Measurements from ENCODE around the gene SPATA32.

Gene SPATA32

DNA sequence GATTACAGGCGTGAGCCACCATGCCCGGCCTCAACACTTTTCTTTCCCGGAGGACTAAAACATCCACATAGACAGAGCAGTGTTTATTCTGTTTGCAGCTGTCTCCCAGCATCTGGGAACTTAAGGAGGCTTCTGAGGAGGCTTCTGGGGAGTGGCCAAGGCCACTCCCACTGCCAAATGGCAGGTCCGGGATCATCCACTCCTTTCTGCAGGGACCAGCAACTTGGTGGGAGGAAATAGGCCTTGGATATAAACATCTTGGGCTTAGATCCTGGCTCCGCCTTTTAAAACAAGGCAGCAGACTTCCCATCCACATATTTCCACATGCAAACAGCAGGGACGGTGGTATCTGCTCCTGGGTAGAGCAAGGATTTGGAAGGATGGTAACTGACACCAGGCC lies 14.1 kb upstream of the SPATA32 start:
- no peak overlapping the region for H2AK5ac ChIP-seq (ENCODE audit: low read depth, low read length)
- H2BK12ac ChIP-seq (ENCODE audit: low read length), result no peak overlapping the region
- H3K36me3 ChIP-seq (replicated peaks in 1 of 2; ENCODE audit: control insufficient read depth in 2 of 2, insufficient read depth in 2 of 2, low read length in 2 of 2), result peaks cover 13 to 40% of the 10 kb centered on the region in 2 donors
- no peak overlapping the region for H4K91ac ChIP-seq (ENCODE audit: low read depth, low read length, poor library complexity)
- DNase-seq (ENCODE audit: low spot score), result no peak
- no peak overlapping the region for H3K4ac ChIP-seq (ENCODE audit: low read length)
- no peak overlapping the region for H2BK120ac ChIP-seq (ENCODE audit: low read depth, low read length)
- no peaks in the 10 kb centered on the region for H3K79me1 ChIP-seq (ENCODE audit: low read depth, low read length)
- no peak overlapping the region for H3K23ac ChIP-seq (ENCODE audit: low read depth, low read length, poor library complexity)
- H3K27me3 ChIP-seq (ENCODE audit: control insufficient read depth in 3 of 3, insufficient read depth in 3 of 3, low read depth in 1 of 3, low read length in 3 of 3), result no peaks in the 10 kb centered on the region
- no peak overlapping the region for H3K9ac ChIP-seq (ENCODE audit: low read depth, low read length, poor library complexity)
- no CpG with 5 or more reads among the region's 6 CpGs for WGBS, 2 donors (ENCODE audit: extremely low coverage in 2 of 2, insufficient read length in 2 of 2, insufficient replicate concordance in 1 of 2)
- no peak overlapping the region for H3K18ac ChIP-seq (ENCODE audit: low read length)
- H3K9me3 ChIP-seq (replicated peaks in 1 of 2; ENCODE audit: control insufficient read depth in 2 of 2, insufficient read depth in 1 of 2, low read depth in 1 of 2, low read length in 2 of 2), result no peaks in the 10 kb centered on the region
- no peak overlapping the region for H3K4me3 ChIP-seq (ENCODE audit: low read length in 2 of 2)
- no peak overlapping the region for H3K14ac ChIP-seq (ENCODE audit: low read length)
- H2BK15ac ChIP-seq (ENCODE audit: low read length), result no peak overlapping the region
- no peak overlapping the region for H4K8ac ChIP-seq (ENCODE audit: low read depth, low read length)
- H3K27ac ChIP-seq (replicated peaks; ENCODE audit: low read length), result no peak overlapping the region
- no peak overlapping the region for H2AFZ ChIP-seq (ENCODE audit: low read length)
- H2BK5ac ChIP-seq (ENCODE audit: low read length), result no peak overlapping the region
- no peak overlapping the region for H3K4me2 ChIP-seq (ENCODE audit: insufficient read depth, low read length, poor library complexity, severe bottlenecking)
- peaks cover 0 to 1% of the 10 kb centered on the region in 2 donors for H3K4me1 ChIP-seq (ENCODE audit: control insufficient read depth in 2 of 2, insufficient read depth in 1 of 2, low read depth in 1 of 2, low read length in 2 of 2)

GRCh38 chr17:45274033-45274432 lies 12.1 kb upstream of the SPATA32 start:
- no peak overlapping the region for H3K4me3 ChIP-seq (ENCODE audit: low read length in 2 of 2)
- H3K4me1 ChIP-seq (ENCODE audit: control insufficient read depth in 2 of 2, insufficient read depth in 1 of 2, low read depth in 1 of 2, low read length in 2 of 2), result peaks cover 0 to 3% of the 10 kb centered on the region in 2 donors
- H4K91ac ChIP-seq (ENCODE audit: low read depth, low read length, poor library complexity), result no peak overlapping the region
- no CpG with 5 or more reads among the region's 5 CpGs for WGBS, 2 donors (ENCODE audit: extremely low coverage in 2 of 2, insufficient read length in 2 of 2, insufficient replicate concordance in 1 of 2)
- H3K18ac ChIP-seq (ENCODE audit: low read length), result no peak overlapping the region
- H3K27ac ChIP-seq (replicated peaks; ENCODE audit: low read length), result no peak overlapping the region
- no peak for DNase-seq (ENCODE audit: low spot score)
- H3K14ac ChIP-seq (ENCODE audit: low read length), result no peak overlapping the region
- no peak overlapping the region for H2BK15ac ChIP-seq (ENCODE audit: low read length)
- H3K36me3 ChIP-seq (replicated peaks in 1 of 2; ENCODE audit: control insufficient read depth in 2 of 2, insufficient read depth in 2 of 2, low read length in 2 of 2), result peaks cover 26 to 55% of the 10 kb centered on the region in 2 donors
- no peaks in the 10 kb centered on the region for H3K79me1 ChIP-seq (ENCODE audit: low read depth, low read length)
- no peak overlapping the region for H2BK120ac ChIP-seq (ENCODE audit: low read depth, low read length)
- H3K9ac ChIP-seq (ENCODE audit: low read depth, low read length, poor library complexity), result peak overlapping the region; percentile 21
- no peak overlapping the region for H2AK5ac ChIP-seq (ENCODE audit: low read depth, low read length)
- H3K9me3 ChIP-seq (replicated peaks in 1 of 2; ENCODE audit: control insufficient read depth in 2 of 2, insufficient read depth in 1 of 2, low read depth in 1 of 2, low read length in 2 of 2), result no peaks in the 10 kb centered on the region
- no peak overlapping the region for H2AFZ ChIP-seq (ENCODE audit: low read length)
- H2BK5ac ChIP-seq (ENCODE audit: low read length), result peak overlapping the region; percentile 39
- H3K4ac ChIP-seq (ENCODE audit: low read length), result no peak overlapping the region
- no peaks in the 10 kb centered on the region for H3K27me3 ChIP-seq (ENCODE audit: control insufficient read depth in 3 of 3, insufficient read depth in 3 of 3, low read depth in 1 of 3, low read length in 3 of 3)
- no peak overlapping the region for H3K23ac ChIP-seq (ENCODE audit: low read depth, low read length, poor library complexity)
- no peak overlapping the region for H2BK12ac ChIP-seq (ENCODE audit: low read length)
- H3K4me2 ChIP-seq (ENCODE audit: insufficient read depth, low read length, poor library complexity, severe bottlenecking), result no peak overlapping the region
- H4K8ac ChIP-seq (ENCODE audit: low read depth, low read length), result no peak overlapping the region

GRCh38 chr17:45273551-45273957 lies 11.7 kb upstream of the SPATA32 start:
- no CpG with 5 or more reads among the region's 16 CpGs for WGBS, 2 donors (ENCODE audit: extremely low coverage in 2 of 2, insufficient read length in 2 of 2, insufficient replicate concordance in 1 of 2)
- Histone ChIP-seq H2AK5ac (ENCODE audit: low read depth, low read length) (no peak overlapping the region), H2BK12ac (ENCODE audit: low read length) (no peak overlapping the region), H3K4ac (ENCODE audit: low read length) (no peak overlapping the region), H3K27me3 (ENCODE audit: control insufficient read depth in 3 of 3, insufficient read depth in 3 of 3, low read depth in 1 of 3, low read length in 3 of 3) (no peaks in the 10 kb centered on the region), H3K23ac (ENCODE audit: low read depth, low read length, poor library complexity) (no peak overlapping the region), H3K4me3 (ENCODE audit: low read length in 2 of 2) (no peak overlapping the region), H3K36me3 (replicated peaks in 1 of 2; ENCODE audit: control insufficient read depth in 2 of 2, insufficient read depth in 2 of 2, low read length in 2 of 2) (peaks cover 30 to 56% of the 10 kb centered on the region in 2 donors), H4K91ac (ENCODE audit: low read depth, low read length, poor library complexity) (no peak overlapping the region), H2AFZ (ENCODE audit: low read length) (no peak overlapping the region), H3K4me1 (ENCODE audit: control insufficient read depth in 2 of 2, insufficient read depth in 1 of 2, low read depth in 1 of 2, low read length in 2 of 2) (peaks cover 0 to 3% of the 10 kb centered on the region in 2 donors), H2BK120ac (ENCODE audit: low read depth, low read length) (no peak overlapping the region), H4K8ac (ENCODE audit: low read depth, low read length) (no peak overlapping the region), H3K14ac (ENCODE audit: low read length) (no peak overlapping the region), H3K27ac (replicated peaks; ENCODE audit: low read length) (no peak overlapping the region), H3K18ac (ENCODE audit: low read length) (no peak overlapping the region), H3K4me2 (ENCODE audit: insufficient read depth, low read length, poor library complexity, severe bottlenecking) (no peak overlapping the region), H2BK15ac (ENCODE audit: low read length) (no peak overlapping the region), H3K9ac (ENCODE audit: low read depth, low read length, poor library complexity) (peak overlapping the region; percentile 21), H3K9me3 (replicated peaks in 1 of 2; ENCODE audit: control insufficient read depth in 2 of 2, insufficient read depth in 1 of 2, low read depth in 1 of 2, low read length in 2 of 2) (no peaks in the 10 kb centered on the region), H2BK5ac (ENCODE audit: low read length) (no peak overlapping the region), H3K79me1 (ENCODE audit: low read depth, low read length) (no peaks in the 10 kb centered on the region)
- no peak for DNase-seq (ENCODE audit: low spot score)

- WGBS, 2 donors (ENCODE audit: extremely low coverage in 2 of 2, insufficient read length in 2 of 2, insufficient replicate concordance in 1 of 2), result 100% methylated on average over 1 of the region's 3 CpGs; no CpG with 5 or more reads in 1 of the 2 donors
- Histone ChIP-seq H3K27me3 (ENCODE audit: control insufficient read depth in 3 of 3, insufficient read depth in 3 of 3, low read depth in 1 of 3, low read length in 3 of 3) (no peaks in the 10 kb centered on the region), H2BK15ac (ENCODE audit: low read length) (no peak overlapping the region), H2BK5ac (ENCODE audit: low read length) (no peak overlapping the region), H4K8ac (ENCODE audit: low read depth, low read length) (no peak overlapping the region), H2BK120ac (ENCODE audit: low read depth, low read length) (no peak overlapping the region), H2AK5ac (ENCODE audit: low read depth, low read length) (no peak overlapping the region), H3K4ac (ENCODE audit: low read length) (no peak overlapping the region), H2AFZ (ENCODE audit: low read length) (no peak overlapping the region), H3K9me3 (replicated peaks in 1 of 2; ENCODE audit: control insufficient read depth in 2 of 2, insufficient read depth in 1 of 2, low read depth in 1 of 2, low read length in 2 of 2) (no peaks in the 10 kb centered on the region), H3K36me3 (replicated peaks in 1 of 2; ENCODE audit: control insufficient read depth in 2 of 2, insufficient read depth in 2 of 2, low read length in 2 of 2) (peaks cover 41 to 75% of the 10 kb centered on the region in 2 donors), H3K9ac (ENCODE audit: low read depth, low read length, poor library complexity) (no peak overlapping the region), H3K4me3 (ENCODE audit: low read length in 2 of 2) (no peak overlapping the region), H3K14ac (ENCODE audit: low read length) (no peak overlapping the region), H3K4me1 (ENCODE audit: control insufficient read depth in 2 of 2, insufficient read depth in 1 of 2, low read depth in 1 of 2, low read length in 2 of 2) (peaks cover 0 to 2% of the 10 kb centered on the region in 2 donors), H3K79me1 (ENCODE audit: low read depth, low read length) (no peaks in the 10 kb centered on the region), H3K18ac (ENCODE audit: low read length) (no peak overlapping the region), H3K27ac (replicated peaks; ENCODE audit: low read length) (no peak overlapping the region), H4K91ac (ENCODE audit: low read depth, low read length, poor library complexity) (no peak overlapping the region), H3K4me2 (ENCODE audit: insufficient read depth, low read length, poor library complexity, severe bottlenecking) (no peak overlapping the region), H3K23ac (ENCODE audit: low read depth, low read length, poor library complexity) (no peak overlapping the region), H2BK12ac (ENCODE audit: low read length) (no peak overlapping the region)
- no peak for DNase-seq (ENCODE audit: low spot score)
These were observed 9.7 kb upstream of the SPATA32 start for GRCh38 chr17:45271603-45272002.
